ENCODE results near the gene CTSS.
"Not testable (repeated sequence)": the region's sequence is repeated elsewhere in the genome, so short reads cannot be mapped to it uniquely, and the experiment has no call there.

The CTSS gene

GRCh38 chr1:150748878-150749719 lies 16.5 kb downstream of the CTSS start:
- no peak for DNase-seq (ENCODE audit: low read depth)
- no peak overlapping the region for H3K4me3 ChIP-seq (ENCODE audit: low read depth, low read length)
- TF ChIP-seq CTCF (conservative IDR thresholded peaks at IDR 0.05; ENCODE audit: low read depth, low read length): no peak

GRCh38 chr1:150730130-150730721 lies 35.4 kb downstream of the CTSS start:
- TF ChIP-seq CTCF (conservative IDR thresholded peaks at IDR 0.05; ENCODE audit: low read depth, low read length): no peak
- no peak for DNase-seq (ENCODE audit: low read depth)

GRCh38 chr1:150724336-150724735 lies 41.2 kb downstream of the CTSS start:
- no peak for TF ChIP-seq CTCF (conservative IDR thresholded peaks at IDR 0.05; ENCODE audit: low read depth, low read length)
- no peak for DNase-seq (ENCODE audit: low read depth)
- H3K4me3 ChIP-seq (ENCODE audit: low read depth, low read length): no peak overlapping the region

More at GRCh38 chr1:150730130-150730721, 35.4 kb downstream of the CTSS start:
- H3K4me3 ChIP-seq (ENCODE audit: low read depth, low read length): no peak overlapping the region

- no peak within 1 kb of the TSS for H3K4me3 ChIP-seq (ENCODE audit: low read depth, low read length)
- TF ChIP-seq CTCF (conservative IDR thresholded peaks at IDR 0.05; ENCODE audit: low read depth, low read length): no peak
- no peak for DNase-seq (ENCODE audit: low read depth)
Observed at GRCh38 chr1:150720703-150721102, 44.9 kb downstream of the CTSS start, which contains the start of gene HORMAD1. Gene HORMAD1 (minus strand): TSS chr1:150720895. CDS start chr1:150719505, 1,390 bp downstream.

GRCh38 chr1:150720098-150720497 lies 45.5 kb downstream of the CTSS start:
- TF ChIP-seq CTCF (conservative IDR thresholded peaks at IDR 0.05; ENCODE audit: low read depth, low read length): no peak
- no peak for DNase-seq (ENCODE audit: low read depth)
- H3K4me3 ChIP-seq (ENCODE audit: low read depth, low read length): no peak overlapping the region

- TF ChIP-seq CTCF (conservative IDR thresholded peaks at IDR 0.05; ENCODE audit: low read depth, low read length): no peak
- no peak overlapping the region for H3K4me3 ChIP-seq (ENCODE audit: low read depth, low read length)
- DNase-seq (ENCODE audit: low read depth): no peak
Observed at GRCh38 chr1:150718225-150718891, 47.2 kb downstream of the CTSS start.

GRCh38 chr1:150709031-150709430 lies 56.5 kb downstream of the CTSS start:
- not testable (repeated sequence) for DNase-seq (ENCODE audit: low read depth); H3K4me3 ChIP-seq (ENCODE audit: low read depth, low read length)

All from choroid plexus epithelial cell (primary cell).